PC-3 (cell line): Measurements from ENCODE around the gene INIP. TPM values are rescaled to one million over a fixed set of nuclear protein-coding genes. Genes with fewer than 3 reads are reported as not detected.

ENCODE experiments used
- ATAC-seq: fragments of 200-7000 bp; cut with Tn5 transposase; 2 replicates; pipeline ENCODE4 v1.9.1; 2020; ENCODE audit warnings: mild to moderate bottlenecking, moderate library complexity
- BruUV-seq: library from RNA; stranded (reverse); fragments of 400-500 nt; replicated peaks from 2 replicates; lab custom pipeline; 2021; lab: Mats Ljungman, UMichigan
- CTCF ChIA-PET: fragments of 300-600 bp; sonication (Branson Sonifier 250); formaldehyde crosslinking; loops from one replicate; lab custom pipeline; 2022; ENCODE audit warnings: antibody characterized with exemption; lab: Charles Lee
- POLR2A ChIA-PET: fragments of 300-600 bp; sonication (Branson Sonifier 250); formaldehyde crosslinking; loops from one replicate; lab custom pipeline; 2022; ENCODE audit warnings: antibody characterized with exemption; ENCODE audit not compliant: unreplicated experiment; lab: Charles Lee
- DNase-seq: peaks from one replicate; pipeline ENCODE4 v3.0.0-alpha.2; 2015
- H2AFZ ChIP-seq: fragments of 300-600 bp; sonication (generic); 2 replicates; pipeline ENCODE4 v1.6.0; 2016; ENCODE audit warnings: antibody characterized with exemption, low read length
- H3F3A ChIP-seq: fragments of 300-600 bp; sonication (generic); one replicate; pipeline ENCODE4 v1.6.0; 2017; ENCODE audit warnings: antibody characterized with exemption, low read length, control low read depth, mild to moderate bottlenecking; ENCODE audit not compliant: unreplicated experiment
- H3K27ac ChIP-seq: fragments of 300-600 bp; sonication (generic); 2 replicates; pipeline ENCODE4 v1.5.1; 2016; ENCODE audit warnings: mild to moderate bottlenecking, low read length
- H3K27me3 ChIP-seq: fragments of 300-600 bp; sonication (generic); 2 replicates; pipeline ENCODE4 v1.6.1; 2016; ENCODE audit warnings: low read length, mixed read lengths
- H3K36me3 ChIP-seq: fragments of 300-600 bp; sonication (generic); 2 replicates; pipeline ENCODE4 v1.6.1; 2016; ENCODE audit warnings: low read depth, mixed run types, low read length, mixed read lengths
- H3K4me1 ChIP-seq: fragments of 300-600 bp; sonication (generic); 2 replicates; pipeline ENCODE4 v1.5.1; 2016; ENCODE audit warnings: low read length; ENCODE audit not compliant: insufficient read depth
- H3K4me2 ChIP-seq: fragments of 300-600 bp; sonication (generic); 2 replicates; pipeline ENCODE4 v1.6.0; 2016; ENCODE audit warnings: low read length
- H3K4me3 ChIP-seq: fragments of 300-600 bp; sonication (generic); 2 replicates; pipeline ENCODE4 v1.5.1; 2016; ENCODE audit warnings: mild to moderate bottlenecking, low read length, mixed read lengths
- H3K79me2 ChIP-seq: fragments of 300-600 bp; sonication (generic); 2 replicates; pipeline ENCODE4 v1.6.1; 2017; ENCODE audit warnings: low read length, mixed read lengths
- H3K9ac ChIP-seq: fragments of 300-600 bp; sonication (generic); 2 replicates; pipeline ENCODE4 v1.6.0; 2016; ENCODE audit warnings: mild to moderate bottlenecking, low read length
- H3K9me2 ChIP-seq: fragments of 300-600 bp; sonication (generic); replicated peaks from 2 replicates; pipeline ENCODE4 v1.6.1; 2016; ENCODE audit warnings: mixed run types, low read length, mixed read lengths
- H3K9me3 ChIP-seq: fragments of 300-600 bp; sonication (generic); 2 replicates; pipeline ENCODE4 v1.6.1; 2016; ENCODE audit warnings: low read length, mixed read lengths
- H4K20me1 ChIP-seq: fragments of 300-600 bp; sonication (generic); 2 replicates; pipeline ENCODE4 v1.6.1; 2016; ENCODE audit warnings: low read length, mixed read lengths
- CTCF ChIP-seq: fragments of 300-600 bp; sonication (generic); conservative IDR thresholded peaks from 2 replicates; pipeline ENCODE4 v1.5.1; 2017; ENCODE audit warnings: antibody characterized with exemption, low read depth, mild to moderate bottlenecking, low read length
- EZH2 ChIP-seq: fragments of 300-600 bp; sonication (generic); IDR thresholded peaks from one replicate; pipeline ENCODE4 v1.6.1; 2017; ENCODE audit warnings: antibody characterized with exemption, mild to moderate bottlenecking, low read length; ENCODE audit not compliant: unreplicated experiment
- EZH2phosphoT487 ChIP-seq: fragments of 300-600 bp; sonication (generic); IDR thresholded peaks from 2 replicates; pipeline ENCODE4 v1.6.1; 2018; ENCODE audit warnings: mild to moderate bottlenecking, antibody characterized with exemption, low read length, borderline replicate concordance
- intact Hi-C: fragments of 100-400 bp; cut with micrococcal nuclease; formaldehyde crosslinking; loops from 2 replicates; pipeline ENCODE4 v1.9.0; 2023
- total RNA-seq: library from RNA; depleted of rRNA; stranded (reverse); fragments of >200 nt; gene quantifications from 2 replicates; pipeline ENCODE4 v1.2.3, GENCODE V29; 2014

Gene INIP
- total RNA-seq, 1 experiment from 2014 or later: 15.1 TPM

GRCh38 chr9:112712678-112713077 is 5.2 kb downstream of the INIP start:
- H3K27ac ChIP-seq: no peak overlapping the region
- no peaks in the 10 kb centered on the region for H3K9me3 ChIP-seq

DNA sequence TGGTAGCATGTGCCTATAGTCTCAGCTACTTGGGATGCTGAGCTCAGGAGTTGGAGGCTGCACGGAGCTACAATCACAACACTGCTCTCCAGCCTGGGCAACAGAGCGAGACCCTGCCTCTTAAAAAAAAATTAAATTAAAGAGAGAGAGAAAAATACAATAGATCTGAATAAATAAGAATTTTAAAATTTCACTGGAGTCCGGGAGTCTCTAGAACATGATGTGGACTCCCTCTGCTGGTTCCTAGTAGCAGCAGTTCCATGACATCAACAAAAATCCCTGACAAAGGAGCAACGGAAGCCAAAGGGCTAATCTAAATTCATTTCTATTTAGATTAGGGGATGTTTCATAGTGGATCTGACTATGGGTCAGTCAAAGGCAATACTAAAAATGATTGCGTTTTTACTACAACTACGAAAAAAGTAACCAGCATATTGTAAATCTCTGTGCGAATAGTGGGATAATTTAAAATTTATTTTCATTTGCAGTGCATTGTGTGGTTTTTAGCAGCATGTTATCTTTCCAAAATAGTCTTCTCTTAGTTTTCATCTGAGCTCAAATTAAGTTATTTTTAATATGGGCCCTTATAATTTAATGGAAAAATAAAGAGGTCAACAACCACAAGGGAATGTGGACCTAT is 6.7 kb downstream of the INIP start:
- DNase-seq: peak; percentile 27

More at GRCh38 chr9:112712678-112713077, 5.2 kb downstream of the INIP start:
- no peaks in the 10 kb centered on the region for H3K27me3 ChIP-seq
- H4K20me1 ChIP-seq: no peaks in the 10 kb centered on the region
- TF ChIP-seq EZH2 (no peak), EZH2phosphoT487 (no peak), CTCF (no peak)
- H3K4me2 ChIP-seq: no peak overlapping the region
- DNase-seq: no peak
- H2AFZ ChIP-seq: no peak overlapping the region
- H3K79me2 ChIP-seq: peaks cover 81% of the 10 kb centered on the region
- H3K4me1 ChIP-seq: no peaks in the 10 kb centered on the region; the same call in 1 of the 2 replicates
- CTCF ChIA-PET: no interaction called here
- intact Hi-C loops: loop anchor here (5.0 kb wide), 1 partner anchor 625 kb away; no protein-coding TSS in a partner anchor
- no TSS peak for BruUV-seq
- peaks cover 16% of the 10 kb centered on the region for H3K36me3 ChIP-seq
- H3K4me3 ChIP-seq: no peak overlapping the region
- ATAC-seq: no peak
- no peak overlapping the region for H3K9ac ChIP-seq
- no peaks in the 10 kb centered on the region for H3K9me2 ChIP-seq
- POLR2A ChIA-PET: no interaction called here
- H3F3A ChIP-seq: no peaks in the 10 kb centered on the region

More for the DNA sequence above, 6.7 kb downstream of the INIP start:
- no peak overlapping the region for H3K27ac ChIP-seq
- H2AFZ ChIP-seq: no peak overlapping the region
- H3K4me2 ChIP-seq: no peak overlapping the region
- H3K79me2 ChIP-seq: peaks cover 65% of the 10 kb centered on the region
- H3K36me3 ChIP-seq: peaks cover 16% of the 10 kb centered on the region
- H3K9me3 ChIP-seq: no peaks in the 10 kb centered on the region
- H4K20me1 ChIP-seq: no peaks in the 10 kb centered on the region
- peak; percentile 51 for TF ChIP-seq CTCF
- TF ChIP-seq EZH2: no peak
- TF ChIP-seq EZH2phosphoT487: no peak
- H3K4me1 ChIP-seq: no peaks in the 10 kb centered on the region
- no peaks in the 10 kb centered on the region for H3K9me2 ChIP-seq
- intact Hi-C loops: loop anchor here (5.0 kb wide), 1 partner anchor 624 kb away; no protein-coding TSS in a partner anchor
- no TSS peak for BruUV-seq
- POLR2A ChIA-PET: no interaction called here
- H3K9ac ChIP-seq: no peak overlapping the region
- no peak overlapping the region for H3K4me3 ChIP-seq
- no peak for ATAC-seq
- CTCF ChIA-PET: no interaction called here
- H3K27me3 ChIP-seq: no peaks in the 10 kb centered on the region
- H3F3A ChIP-seq: no peaks in the 10 kb centered on the region
